ENCODE data around the gene ASXL1. TPM values are rescaled to one million over a fixed set of nuclear protein-coding genes. Genes with fewer than 3 reads are reported as not detected.
"Not testable (repeated sequence)": the region's sequence is repeated elsewhere in the genome, so short reads cannot be mapped to it uniquely, and the experiment has no call there.

The ASXL1 gene
- total RNA-seq, result 100 to 1,000 TPM; 110 TPM

DNA sequence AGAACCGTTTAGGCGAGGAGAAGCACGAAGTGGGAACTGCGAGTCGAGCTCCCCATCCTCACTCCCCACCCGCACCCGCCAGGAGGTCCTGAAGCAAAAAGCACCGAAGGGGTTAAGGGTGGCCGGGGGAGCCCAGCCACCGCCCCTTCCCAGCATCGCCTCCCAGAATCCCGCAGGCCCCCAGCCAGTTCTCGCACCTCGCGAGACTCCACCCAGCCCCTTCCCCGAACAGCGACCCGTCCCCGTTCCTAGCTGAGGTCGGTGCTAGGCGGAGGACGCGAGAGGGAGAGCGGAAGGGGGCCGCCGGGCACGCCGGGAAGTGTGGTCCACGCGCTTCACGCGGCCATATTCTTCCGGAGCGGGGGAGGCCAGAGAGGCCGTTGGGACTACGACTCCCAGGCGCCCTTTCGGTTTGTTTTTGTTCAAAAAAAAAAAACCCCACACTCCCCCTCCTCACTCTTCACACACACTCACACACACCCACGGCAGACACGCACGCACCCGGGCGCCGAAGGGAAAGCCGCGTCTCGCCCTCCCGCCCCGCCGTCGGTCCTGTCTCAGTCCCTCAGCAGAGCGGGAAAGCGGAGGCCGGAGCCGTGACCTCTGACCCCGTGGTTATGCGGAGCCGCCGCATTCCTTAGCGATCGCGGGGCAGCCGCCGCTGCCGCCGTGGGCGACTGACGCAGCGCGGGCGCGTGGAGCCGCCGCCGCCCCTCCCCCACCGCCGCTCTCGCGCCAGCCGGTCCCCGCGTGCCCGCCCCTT lies at the start of gene ASXL1:
ASXL1 (plus strand) TSS at position 463 of the 763 bp plus-strand sequence. CDS start 445 bp downstream, outside the sequence.
- ChIA-PET POLR2A (interaction anchor here (0.7 kb wide), 1 partner anchor 180 kb away, joined by 3 read pairs; no protein-coding TSS in a partner anchor), CTCF (interaction anchor here (0.5 to 0.6 kb wide), 2 partner anchors 161 to 537 kb away, joined by 3 to 4 read pairs; no protein-coding TSS in a partner anchor)
- H3K27ac Mint-ChIP-seq, result peak within 1 kb of the TSS; percentile 99
- DNase-seq, result peak; percentile 97
- peaks cover 17% of the 10 kb centered on the region for H3K36me3 Mint-ChIP-seq (ENCODE audit: low read depth)
- H3K4me3 Mint-ChIP-seq, result peak within 1 kb of the TSS; percentile 95
- H3K9me3 Mint-ChIP-seq, result no peaks in the 10 kb centered on the region
- H3K27me3 Mint-ChIP-seq, result no peaks in the 10 kb centered on the region
- peaks cover 65% of the 10 kb centered on the region for H3K4me1 Mint-ChIP-seq

DNA sequence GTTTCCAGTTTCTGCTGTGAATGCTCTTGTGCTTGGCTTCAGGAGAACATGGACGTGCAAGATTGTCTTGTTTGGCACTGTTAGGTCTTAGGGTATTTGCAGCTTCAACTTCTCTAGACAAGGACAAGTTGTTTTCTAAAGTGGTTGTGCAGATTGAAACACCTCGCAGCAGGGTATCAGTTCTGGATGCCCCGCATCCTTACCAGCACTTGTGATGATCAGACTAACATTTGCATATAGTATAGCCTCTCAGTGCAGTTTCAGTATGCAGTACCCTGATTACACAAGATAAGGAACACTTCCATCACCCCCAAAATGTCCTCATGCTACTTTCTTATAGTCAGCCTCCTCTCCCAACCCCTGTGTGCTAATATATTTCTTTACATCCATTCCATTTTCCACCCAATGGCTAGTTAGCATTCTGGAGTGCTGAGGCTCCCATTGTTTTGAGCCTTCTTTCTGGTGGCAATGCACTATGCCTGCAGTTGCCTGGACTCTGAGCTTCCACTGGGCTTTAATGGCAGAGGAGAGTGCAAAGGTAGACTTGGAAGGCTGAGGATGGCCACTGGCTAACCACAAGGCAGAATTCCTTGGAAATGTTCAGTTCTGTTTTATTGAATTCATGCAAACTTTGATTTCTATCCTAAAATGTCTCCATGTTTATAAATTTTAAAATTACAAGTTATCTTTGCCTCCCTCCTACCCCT lies 45.3 kb upstream of the ASXL1 start:
- no peak for DNase-seq
- peaks cover 2% of the 10 kb centered on the region for H3K4me1 Mint-ChIP-seq
- POLR2A ChIA-PET, result no interaction called here
- no peak overlapping the region for H3K27ac Mint-ChIP-seq
- CTCF ChIA-PET, result no interaction called here
- H3K36me3 Mint-ChIP-seq (ENCODE audit: low read depth), result peaks cover 53% of the 10 kb centered on the region
- H3K9me3 Mint-ChIP-seq, result no peaks in the 10 kb centered on the region
- no peaks in the 10 kb centered on the region for H3K27me3 Mint-ChIP-seq
- H3K4me3 Mint-ChIP-seq, result no peak overlapping the region

DNA sequence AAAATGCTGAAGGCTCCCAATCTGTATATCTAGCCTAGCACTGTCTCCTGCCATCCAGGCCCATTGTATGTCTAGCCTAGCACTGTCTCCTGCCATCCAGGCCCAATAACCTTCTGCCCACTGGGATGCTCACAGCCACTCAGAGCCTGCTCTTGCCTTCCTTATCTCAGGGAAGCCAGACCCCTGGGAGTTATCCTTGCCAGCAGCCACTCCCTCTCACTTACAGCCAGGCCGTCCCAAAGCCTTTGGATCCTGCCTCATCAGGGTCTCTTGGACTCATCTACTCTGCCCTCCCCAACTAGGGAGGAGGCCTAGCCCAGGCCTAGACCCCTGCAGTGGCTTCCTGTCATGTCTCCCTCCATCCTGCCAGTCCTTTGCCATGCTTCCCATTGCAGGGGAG lies 43.4 kb upstream of the ASXL1 start:
- Mint-ChIP-seq H3K4me1 (peaks cover 2% of the 10 kb centered on the region), H3K27me3 (no peaks in the 10 kb centered on the region), H3K27ac (no peak overlapping the region), H3K36me3 (ENCODE audit: low read depth) (peaks cover 58% of the 10 kb centered on the region), H3K4me3 (no peak overlapping the region), H3K9me3 (no peaks in the 10 kb centered on the region)
- DNase-seq, result no peak
- ChIA-PET CTCF (interaction anchor here (1.2 kb wide), 1 partner anchor 105 kb away, joined by 3 read pairs; no protein-coding TSS in a partner anchor), POLR2A (no interaction called here)

DNA sequence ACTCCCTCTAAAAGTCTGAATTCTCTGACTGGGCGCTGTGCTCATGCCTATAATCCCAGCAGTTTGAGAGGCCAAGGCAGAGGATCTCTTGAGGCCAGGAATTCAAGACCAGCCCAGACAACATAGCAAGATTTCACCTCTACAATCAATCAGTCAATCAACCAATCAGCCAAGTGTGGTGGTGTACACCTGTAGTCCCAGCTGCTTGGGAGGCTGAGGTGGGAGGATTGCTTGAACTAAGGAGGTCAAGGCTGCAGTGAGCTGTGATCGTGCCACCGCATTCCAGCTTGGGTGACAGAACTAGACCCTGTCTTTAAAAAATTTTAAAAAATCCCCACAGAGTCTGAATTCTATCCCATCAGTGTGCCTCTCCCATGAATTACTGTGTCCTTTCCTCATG lies 42.7 kb upstream of the ASXL1 start:
- POLR2A ChIA-PET, result no interaction called here
- Mint-ChIP-seq H3K36me3 (ENCODE audit: low read depth) (peaks cover 55% of the 10 kb centered on the region), H3K4me3 (no peak overlapping the region), H3K9me3 (no peaks in the 10 kb centered on the region), H3K27me3 (no peaks in the 10 kb centered on the region), H3K27ac (no peak overlapping the region), H3K4me1 (peaks cover 2% of the 10 kb centered on the region)
- no peak for DNase-seq
- CTCF ChIA-PET, result interaction anchor here (1.2 kb wide), 1 partner anchor 106 kb away, joined by 3 read pairs; no protein-coding TSS in a partner anchor

DNA sequence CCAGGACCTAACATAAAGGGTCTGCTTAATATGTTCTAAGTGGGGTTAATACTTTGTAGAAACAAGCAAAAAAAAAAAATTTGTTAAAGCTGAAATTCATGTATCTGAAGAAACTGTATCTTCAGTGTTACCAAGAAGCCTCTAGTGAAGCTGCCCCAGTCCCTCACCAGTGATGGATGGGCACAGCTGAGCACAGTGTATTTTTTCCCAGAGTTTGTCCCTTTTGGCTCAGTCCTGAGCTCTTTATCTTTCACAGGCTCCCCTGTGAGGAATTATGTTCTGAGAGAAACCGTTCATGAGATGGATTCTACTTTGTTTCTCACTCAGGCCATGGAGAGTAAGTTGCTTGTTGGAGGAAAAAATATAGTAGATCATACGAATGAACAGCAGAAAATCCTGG lies 42.2 kb upstream of the ASXL1 start:
- Mint-ChIP-seq H3K9me3 (no peaks in the 10 kb centered on the region), H3K36me3 (ENCODE audit: low read depth) (peaks cover 54% of the 10 kb centered on the region), H3K27me3 (no peaks in the 10 kb centered on the region), H3K4me3 (no peak overlapping the region), H3K27ac (no peak overlapping the region), H3K4me1 (peaks cover 2% of the 10 kb centered on the region)
- POLR2A ChIA-PET, result no interaction called here
- CTCF ChIA-PET, result interaction anchor here (0.7 to 1.2 kb wide), 2 partner anchors 14 to 106 kb away, joined by 3 read pairs; no protein-coding TSS in a partner anchor
- DNase-seq, result no peak

DNA sequence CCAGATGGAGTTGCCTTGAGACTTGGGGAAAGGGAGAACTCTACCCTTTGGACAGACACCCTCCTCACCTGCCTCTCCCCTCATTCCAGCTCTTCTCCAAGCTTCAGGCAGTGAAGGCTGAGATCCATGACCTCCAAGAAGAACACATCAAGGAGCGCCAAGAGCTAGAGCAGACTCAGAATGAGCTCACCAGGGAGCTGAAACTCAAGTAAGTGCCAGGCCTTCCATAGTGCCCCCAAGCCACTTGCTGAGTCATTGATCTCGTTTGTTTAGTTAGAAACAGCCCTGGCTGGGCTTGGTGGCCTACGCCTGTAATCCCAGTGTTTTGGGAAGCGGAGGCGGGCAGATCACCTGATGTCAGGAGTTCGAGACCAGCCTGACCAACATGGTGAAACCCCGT lies 41.5 kb upstream of the ASXL1 start:
- peaks cover 58% of the 10 kb centered on the region for H3K36me3 Mint-ChIP-seq (ENCODE audit: low read depth)
- CTCF ChIA-PET, result interaction anchor here (0.8 to 1.5 kb wide), 3 partner anchors 21 to 30 kb away, joined by 3 to 4 read pairs (median 4); no protein-coding TSS in a partner anchor
- no peaks in the 10 kb centered on the region for H3K27me3 Mint-ChIP-seq
- DNase-seq, result no peak
- H3K27ac Mint-ChIP-seq, result no peak overlapping the region
- POLR2A ChIA-PET, result interaction anchor here (0.6 kb wide), 1 partner anchor 15 kb away, joined by 3 read pairs; no protein-coding TSS in a partner anchor
- H3K4me1 Mint-ChIP-seq, result peaks cover 2% of the 10 kb centered on the region
- no peak overlapping the region for H3K4me3 Mint-ChIP-seq
- peaks cover 2% of the 10 kb centered on the region for H3K9me3 Mint-ChIP-seq

DNA sequence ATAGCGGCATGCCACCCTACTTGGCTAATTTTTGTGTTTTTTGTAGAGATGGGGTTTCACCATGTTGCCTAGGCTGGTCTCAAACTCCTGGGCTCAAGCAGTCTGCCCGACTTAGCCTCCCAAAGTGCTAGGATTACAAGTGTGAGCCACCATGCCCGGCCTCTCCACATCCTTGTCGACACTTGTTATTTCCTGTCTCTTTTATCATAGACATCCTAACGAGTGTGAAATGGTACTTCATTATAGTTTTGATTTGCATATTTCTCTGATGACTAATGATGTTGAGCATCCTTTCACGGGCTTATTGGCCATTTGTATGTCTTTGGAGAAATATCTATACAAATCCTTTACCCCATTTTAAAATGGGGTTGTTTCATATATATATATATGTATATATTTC lies 39.0 kb upstream of the ASXL1 start:
- H3K4me3 Mint-ChIP-seq, result no peak overlapping the region
- no peaks in the 10 kb centered on the region for H3K27me3 Mint-ChIP-seq
- peaks cover 2% of the 10 kb centered on the region for H3K9me3 Mint-ChIP-seq
- POLR2A ChIA-PET, result no interaction called here
- no peak for DNase-seq
- no peak overlapping the region for H3K27ac Mint-ChIP-seq
- H3K4me1 Mint-ChIP-seq, result no peaks in the 10 kb centered on the region
- CTCF ChIA-PET, result no interaction called here
- peaks cover 45% of the 10 kb centered on the region for H3K36me3 Mint-ChIP-seq (ENCODE audit: low read depth)

DNA sequence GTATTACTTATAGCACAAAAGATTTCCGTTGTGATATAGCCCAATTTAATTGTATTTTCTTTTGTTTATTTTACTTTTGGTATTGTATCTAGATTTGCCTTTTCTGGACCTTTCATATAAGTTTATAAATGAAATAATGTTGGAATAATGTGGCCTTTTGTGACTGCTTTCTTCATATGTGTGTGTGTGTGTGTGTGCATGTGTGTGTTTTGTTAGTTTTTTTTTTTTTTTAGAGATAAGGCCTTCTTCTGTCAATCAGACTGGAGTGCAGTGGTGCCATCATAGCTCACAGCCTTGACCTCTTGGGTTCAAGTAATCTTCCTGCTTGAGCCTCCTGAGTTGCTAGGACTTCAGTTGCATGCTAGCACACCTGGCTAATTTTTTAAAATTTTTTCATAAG lies 37.8 kb upstream of the ASXL1 start:
- H3K27ac Mint-ChIP-seq, result no peak overlapping the region
- H3K4me1 Mint-ChIP-seq, result no peaks in the 10 kb centered on the region
- H3K36me3 Mint-ChIP-seq (ENCODE audit: low read depth), result peaks cover 39% of the 10 kb centered on the region
- H3K27me3 Mint-ChIP-seq, result no peaks in the 10 kb centered on the region
- peaks cover 2% of the 10 kb centered on the region for H3K9me3 Mint-ChIP-seq
- CTCF ChIA-PET, result no interaction called here
- no peak overlapping the region for H3K4me3 Mint-ChIP-seq
- no peak for DNase-seq
- POLR2A ChIA-PET, result no interaction called here

DNA sequence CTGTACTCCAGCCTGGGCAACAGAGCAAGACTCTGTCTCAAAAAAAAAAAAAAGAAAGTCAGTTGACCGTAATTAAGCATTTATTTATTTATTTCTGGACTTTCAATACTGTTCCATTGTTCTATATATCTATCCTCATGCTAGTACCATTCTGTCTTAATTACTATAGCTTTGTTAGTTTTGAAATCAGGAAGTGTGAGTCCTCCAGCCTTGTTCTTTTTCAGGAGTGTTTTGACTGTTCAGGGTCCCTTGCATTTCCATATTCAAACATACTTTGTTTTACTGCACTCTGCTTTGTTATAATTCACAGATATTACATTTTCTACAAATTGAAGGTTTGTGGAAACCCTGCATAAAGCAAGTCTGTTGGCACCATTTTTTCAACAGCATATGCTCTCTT lies 36.7 kb upstream of the ASXL1 start:
- POLR2A ChIA-PET, result no interaction called here
- H3K27me3 Mint-ChIP-seq, result no peaks in the 10 kb centered on the region
- no peaks in the 10 kb centered on the region for H3K4me1 Mint-ChIP-seq
- peaks cover 35% of the 10 kb centered on the region for H3K36me3 Mint-ChIP-seq (ENCODE audit: low read depth)
- no peak for DNase-seq
- peaks cover 2% of the 10 kb centered on the region for H3K9me3 Mint-ChIP-seq
- CTCF ChIA-PET, result interaction anchor here (1.0 to 1.4 kb wide), 2 partner anchors 11 to 132 kb away, joined by 3 to 4 read pairs; no protein-coding TSS in a partner anchor
- H3K27ac Mint-ChIP-seq, result no peak overlapping the region
- H3K4me3 Mint-ChIP-seq, result no peak overlapping the region

DNA sequence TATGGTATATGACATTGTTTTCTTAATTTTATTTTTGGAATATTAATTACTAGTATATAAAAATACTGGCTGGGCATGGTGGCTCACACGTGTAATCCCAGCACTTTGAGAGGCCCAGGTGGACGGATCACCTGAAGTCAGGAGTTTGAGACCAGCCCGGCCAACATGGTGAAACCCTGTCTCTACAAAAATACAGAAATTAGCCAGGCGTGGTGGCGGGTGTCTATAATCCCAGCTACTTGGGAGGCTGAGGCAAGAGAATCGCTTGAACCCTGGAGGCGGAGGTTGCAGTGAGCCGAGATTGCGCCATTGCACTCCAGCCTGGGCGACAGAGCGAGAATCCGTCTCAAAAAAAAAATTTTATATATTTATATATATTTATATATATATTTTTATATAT lies 35.9 kb upstream of the ASXL1 start:
- POLR2A ChIA-PET, H3K4me3 Mint-ChIP-seq, H3K27ac Mint-ChIP-seq, H3K27me3 Mint-ChIP-seq, H3K4me1 Mint-ChIP-seq, H3K9me3 Mint-ChIP-seq, DNase-seq: not testable (repeated sequence)
- CTCF ChIA-PET, result interaction anchor here (1.4 kb wide), 1 partner anchor 12 kb away, joined by 4 read pairs; no protein-coding TSS in a partner anchor
- H3K36me3 Mint-ChIP-seq (ENCODE audit: low read depth), result peaks cover 34% of the 10 kb centered on the region

DNA sequence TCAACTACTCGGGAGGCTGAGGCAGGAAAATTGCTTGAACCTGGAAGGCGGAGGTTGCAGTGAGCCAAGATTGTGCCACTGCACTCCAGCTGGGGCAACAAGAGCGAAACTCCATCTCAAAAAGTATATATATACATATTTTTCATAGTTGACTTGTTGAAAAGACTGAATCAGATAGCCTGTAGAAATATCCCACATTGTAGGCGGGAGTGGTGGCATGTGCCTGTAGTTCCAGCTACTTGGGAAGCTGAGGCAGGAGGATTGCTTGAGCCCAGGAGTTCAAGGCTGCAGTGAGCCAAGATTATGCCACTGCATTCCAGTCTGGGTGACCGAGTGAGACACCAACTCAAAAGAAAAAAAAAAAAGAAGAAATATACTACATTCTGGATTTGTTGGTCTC lies 34.4 kb upstream of the ASXL1 start:
- H3K4me3 Mint-ChIP-seq, result not testable (repeated sequence)
- CTCF ChIA-PET, result interaction anchor here (0.6 to 1.1 kb wide), 4 partner anchors 38 to 889 kb away, joined by 3 to 4 read pairs (median 3); no protein-coding TSS in a partner anchor

DNA sequence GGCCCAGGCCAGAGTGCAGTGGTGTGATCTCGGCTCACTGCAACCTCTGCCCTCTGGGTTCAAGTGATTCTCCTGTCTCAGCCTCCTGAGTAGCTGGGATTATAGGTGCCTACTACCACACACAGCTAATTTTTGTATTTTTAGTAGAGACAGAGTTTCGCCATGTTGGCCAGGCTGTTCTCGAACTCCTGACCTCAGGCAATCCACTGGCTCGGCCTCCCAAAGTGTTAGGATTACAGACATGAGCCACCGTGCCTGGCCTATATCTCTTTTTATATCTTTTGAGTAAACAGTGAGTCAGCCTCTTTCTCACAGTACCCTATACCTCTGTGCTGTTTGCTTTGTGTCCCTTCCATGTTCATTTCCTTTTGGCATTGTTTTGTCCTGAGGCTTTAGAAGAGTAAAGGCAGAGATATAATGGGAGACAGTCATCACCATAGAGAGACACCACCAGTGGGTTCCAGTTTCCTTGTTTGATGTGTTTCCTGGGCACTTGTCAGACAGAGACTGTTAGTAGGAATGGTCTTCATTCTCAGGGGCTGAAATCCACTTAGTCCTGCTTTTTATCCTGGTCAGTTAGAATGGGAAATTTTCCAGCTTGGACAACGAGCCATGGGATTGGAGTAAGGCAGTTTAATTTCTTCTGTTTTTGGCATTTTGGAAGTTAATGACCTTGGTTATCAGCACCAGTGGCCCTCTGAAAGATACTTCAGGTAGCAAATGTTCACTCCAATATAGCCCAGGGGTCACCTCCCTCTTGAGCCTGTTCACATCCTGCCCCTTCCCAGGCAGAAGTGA lies 32.2 kb upstream of the ASXL1 start:
- H3K4me1 Mint-ChIP-seq, result no peaks in the 10 kb centered on the region
- no peak overlapping the region for H3K4me3 Mint-ChIP-seq
- H3K27ac Mint-ChIP-seq, result no peak overlapping the region
- DNase-seq, result no peak
- POLR2A ChIA-PET, result no interaction called here
- CTCF ChIA-PET, result interaction anchor here (0.6 to 1.0 kb wide), 2 partner anchors 67 to 108 kb away, joined by 3 read pairs; no protein-coding TSS in a partner anchor
- H3K27me3 Mint-ChIP-seq, result no peaks in the 10 kb centered on the region
- peaks cover 27% of the 10 kb centered on the region for H3K36me3 Mint-ChIP-seq (ENCODE audit: low read depth)
- peaks cover 2% of the 10 kb centered on the region for H3K9me3 Mint-ChIP-seq

More for the DNA sequence above, 34.4 kb upstream of the ASXL1 start:
- peaks cover 33% of the 10 kb centered on the region for H3K36me3 Mint-ChIP-seq (ENCODE audit: low read depth)
- H3K27ac Mint-ChIP-seq, H3K9me3 Mint-ChIP-seq, DNase-seq, H3K27me3 Mint-ChIP-seq, POLR2A ChIA-PET, H3K4me1 Mint-ChIP-seq: not testable (repeated sequence)

Measured in activated CD4-positive, alpha-beta T cell treated with anti-CD3 and anti-CD28 coated beads, Interleukin-2, amount 10 ng/mL, durations not matched to agents 7 days and 5 days (primary cell).